Rectal smooth muscle tissue (tissue), 1 donor: ENCODE results near the gene SGMS1.
"Not testable (repeated sequence)": the region's sequence is repeated elsewhere in the genome, so short reads cannot be mapped to it uniquely, and the experiment has no call there.

Experiments
- H3K27ac ChIP-seq: one replicate; pipeline ENCODE4 v1.7.0; 2013; ENCODE audit warnings: low read depth, low read length, inconsistent platforms
- H3K27me3 ChIP-seq: one replicate; pipeline ENCODE4 v1.7.0; 2013; ENCODE audit warnings: low read length; ENCODE audit not compliant: control insufficient read depth, insufficient read depth
- H3K36me3 ChIP-seq: one replicate; pipeline ENCODE4 v1.7.0; 2013; ENCODE audit warnings: low read length; ENCODE audit not compliant: control insufficient read depth, insufficient read depth
- H3K4me1 ChIP-seq: one replicate; pipeline ENCODE4 v1.7.0; 2013; ENCODE audit warnings: low read length; ENCODE audit not compliant: control insufficient read depth, insufficient read depth
- H3K4me3 ChIP-seq: one replicate; pipeline ENCODE4 v1.7.0; 2013; ENCODE audit warnings: low read length
- H3K9ac ChIP-seq: one replicate; pipeline ENCODE4 v1.7.0; 2013; ENCODE audit warnings: low read length

Gene SGMS1

DNA sequence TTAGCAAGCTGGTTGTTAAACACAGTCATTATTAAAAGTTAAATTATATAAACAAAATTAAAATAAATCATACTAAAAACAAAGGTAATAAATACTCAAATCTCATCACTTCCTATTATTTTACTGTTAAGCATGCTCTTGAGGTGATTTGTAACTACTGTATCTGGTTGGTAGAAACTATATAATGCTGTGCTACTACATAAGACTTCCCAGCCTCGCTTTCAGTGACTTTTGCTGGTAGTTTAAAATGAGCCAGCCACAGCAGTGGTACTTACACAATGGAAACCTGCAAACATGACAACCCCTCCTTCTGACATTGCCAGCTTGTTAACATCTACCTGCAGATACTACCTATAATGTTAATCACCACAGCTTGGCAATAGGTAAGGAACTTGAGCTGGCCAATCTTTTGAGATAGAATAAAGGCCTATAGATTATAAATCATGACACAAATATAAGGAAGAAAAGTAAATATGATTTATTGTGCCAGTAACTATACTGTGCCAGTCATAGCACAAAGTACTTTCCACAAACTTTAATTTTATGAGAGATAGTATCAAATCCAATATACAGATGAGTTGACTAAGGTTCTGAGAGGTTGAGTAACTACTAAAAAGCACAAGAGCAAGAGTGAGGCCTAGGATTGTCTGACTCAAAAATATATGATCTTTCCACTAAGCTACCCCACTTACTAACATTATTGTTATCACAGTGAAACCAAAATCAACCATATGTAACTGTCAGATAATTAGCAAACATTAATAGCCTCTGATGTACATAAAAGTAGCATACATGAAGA, 191.3 kb downstream of the SGMS1 start:
- Histone ChIP-seq H3K27ac (no peak overlapping the region), H3K9ac (no peak overlapping the region), H3K4me3 (no peak overlapping the region), H3K36me3 (no peaks in the 10 kb centered on the region), H3K27me3 (no peaks in the 10 kb centered on the region), H3K4me1 (no peaks in the 10 kb centered on the region)

DNA sequence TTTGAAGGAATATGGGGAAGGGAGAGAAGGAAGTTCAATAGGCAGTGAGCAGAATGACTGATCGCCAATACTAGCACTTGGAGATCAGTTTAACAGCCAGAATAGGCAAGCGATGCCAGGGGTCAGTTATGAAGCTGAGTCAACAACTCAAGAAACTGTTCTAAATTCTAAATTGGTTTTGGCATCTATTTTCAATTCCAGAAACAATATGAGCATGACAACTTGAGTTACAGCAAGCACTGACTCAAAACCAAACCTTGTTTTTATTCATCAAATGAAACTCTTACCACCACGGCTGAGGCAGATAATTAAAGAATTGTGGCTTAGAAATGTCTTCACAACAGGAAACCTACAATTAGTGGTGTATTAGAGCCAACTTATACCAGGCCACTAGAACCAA, 192.0 kb downstream of the SGMS1 start:
- Histone ChIP-seq H3K4me3 (no peak overlapping the region), H3K9ac (no peak overlapping the region), H3K27ac (peak overlapping the region; percentile 35)

DNA sequence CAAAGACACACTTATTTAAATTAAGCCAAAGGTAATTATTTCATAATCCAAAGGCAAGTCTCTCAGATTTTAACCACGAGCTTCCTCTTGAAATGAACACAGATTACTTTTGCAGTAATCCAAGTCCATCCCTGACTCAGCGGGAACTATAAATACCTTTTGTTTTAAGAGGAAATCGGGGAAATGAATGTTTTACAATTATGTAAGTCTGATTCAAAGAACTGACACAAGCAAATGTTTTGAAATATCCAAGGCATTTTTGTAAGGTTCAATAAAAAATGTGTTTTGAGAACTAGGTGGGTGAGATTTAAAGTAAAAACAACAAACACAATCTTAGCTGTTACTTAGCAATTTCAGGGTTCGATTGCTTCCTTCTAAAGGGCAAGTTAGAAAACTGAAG, 192.6 kb downstream of the SGMS1 start:
- Histone ChIP-seq H3K27me3 (no peaks in the 10 kb centered on the region), H3K9ac (no peak overlapping the region), H3K4me1 (no peaks in the 10 kb centered on the region), H3K36me3 (no peaks in the 10 kb centered on the region), H3K27ac (no peak overlapping the region), H3K4me3 (no peak overlapping the region)

More for the DNA sequence above, 192.0 kb downstream of the SGMS1 start:
- Histone ChIP-seq H3K36me3 (no peaks in the 10 kb centered on the region), H3K4me1 (no peaks in the 10 kb centered on the region), H3K27me3 (no peaks in the 10 kb centered on the region)

DNA sequence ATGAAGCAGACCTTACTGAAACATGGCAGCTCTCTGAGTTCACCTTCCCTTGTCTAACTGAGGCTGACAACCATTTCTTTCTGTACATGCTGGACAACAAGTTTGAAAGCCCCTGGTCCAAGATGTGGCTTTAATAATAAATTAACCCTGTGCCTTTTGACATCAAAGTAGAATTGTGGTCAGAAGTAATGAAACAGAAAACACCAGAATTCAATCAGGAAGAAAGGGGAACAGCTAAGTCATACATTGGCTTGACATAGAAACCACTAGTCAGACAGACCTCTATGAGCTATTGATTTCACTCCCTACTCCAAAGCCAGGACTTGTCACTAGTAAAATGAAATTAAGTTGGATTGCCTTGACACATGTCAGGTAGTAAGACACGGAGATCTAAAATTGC, 197.3 kb downstream of the SGMS1 start:
- H3K4me1 ChIP-seq: no peaks in the 10 kb centered on the region
- no peak overlapping the region for H3K27ac ChIP-seq
- H3K4me3 ChIP-seq: no peak overlapping the region
- H3K9ac ChIP-seq: no peak overlapping the region
- no peaks in the 10 kb centered on the region for H3K27me3 ChIP-seq
- no peaks in the 10 kb centered on the region for H3K36me3 ChIP-seq

DNA sequence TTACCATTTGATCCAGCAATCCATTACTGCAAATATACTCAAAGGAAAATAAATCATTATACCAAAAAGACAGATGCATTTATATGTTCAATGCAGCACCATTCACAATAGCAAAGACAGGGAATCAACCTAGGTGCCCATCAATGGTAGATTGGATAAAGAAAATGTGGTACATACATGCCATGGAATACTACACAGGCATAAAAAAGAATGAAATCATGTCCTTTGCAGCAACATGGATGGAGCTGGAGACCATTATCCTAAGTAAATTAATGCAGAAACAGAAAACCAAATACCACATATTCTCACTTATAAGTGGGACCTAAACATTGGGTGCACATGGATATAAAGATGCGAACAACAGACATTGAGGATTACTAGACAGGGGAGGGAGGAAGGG, 198.5 kb downstream of the SGMS1 start:
- not testable (repeated sequence) for H3K36me3 ChIP-seq, H3K27ac ChIP-seq, H3K9ac ChIP-seq, H3K4me3 ChIP-seq, H3K27me3 ChIP-seq, H3K4me1 ChIP-seq

- no peak overlapping the region for H3K4me3 ChIP-seq
- H3K27ac ChIP-seq: no peak overlapping the region
- H3K4me1 ChIP-seq: peaks cover 3% of the 10 kb centered on the region
- no peaks in the 10 kb centered on the region for H3K36me3 ChIP-seq
- no peak overlapping the region for H3K9ac ChIP-seq
- no peaks in the 10 kb centered on the region for H3K27me3 ChIP-seq
Observed at GRCh38 chr10:50423448-50423847, 200.3 kb downstream of the SGMS1 start.

DNA sequence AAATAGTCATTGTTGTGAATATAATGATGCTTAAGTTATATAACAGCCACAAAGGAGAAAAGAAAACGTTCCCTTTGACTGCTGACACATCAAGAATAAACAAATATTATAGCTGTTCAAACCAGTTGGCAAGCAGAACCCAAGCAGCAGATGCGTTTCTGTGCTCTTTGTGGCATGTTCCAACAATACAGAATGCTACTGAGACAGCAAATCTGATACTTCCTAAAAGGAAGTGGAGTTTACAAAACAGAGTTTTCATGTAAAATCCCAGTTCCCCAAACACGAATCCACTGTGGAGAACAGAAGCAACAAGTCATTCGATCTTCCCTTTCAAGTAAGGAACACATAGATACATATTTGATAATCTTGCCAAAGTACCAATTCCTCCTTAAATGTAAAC, 201.5 kb downstream of the SGMS1 start:
- Histone ChIP-seq H3K27me3 (no peaks in the 10 kb centered on the region), H3K4me1 (peaks cover 7% of the 10 kb centered on the region), H3K4me3 (no peak overlapping the region), H3K27ac (no peak overlapping the region), H3K9ac (no peak overlapping the region), H3K36me3 (no peaks in the 10 kb centered on the region)

DNA sequence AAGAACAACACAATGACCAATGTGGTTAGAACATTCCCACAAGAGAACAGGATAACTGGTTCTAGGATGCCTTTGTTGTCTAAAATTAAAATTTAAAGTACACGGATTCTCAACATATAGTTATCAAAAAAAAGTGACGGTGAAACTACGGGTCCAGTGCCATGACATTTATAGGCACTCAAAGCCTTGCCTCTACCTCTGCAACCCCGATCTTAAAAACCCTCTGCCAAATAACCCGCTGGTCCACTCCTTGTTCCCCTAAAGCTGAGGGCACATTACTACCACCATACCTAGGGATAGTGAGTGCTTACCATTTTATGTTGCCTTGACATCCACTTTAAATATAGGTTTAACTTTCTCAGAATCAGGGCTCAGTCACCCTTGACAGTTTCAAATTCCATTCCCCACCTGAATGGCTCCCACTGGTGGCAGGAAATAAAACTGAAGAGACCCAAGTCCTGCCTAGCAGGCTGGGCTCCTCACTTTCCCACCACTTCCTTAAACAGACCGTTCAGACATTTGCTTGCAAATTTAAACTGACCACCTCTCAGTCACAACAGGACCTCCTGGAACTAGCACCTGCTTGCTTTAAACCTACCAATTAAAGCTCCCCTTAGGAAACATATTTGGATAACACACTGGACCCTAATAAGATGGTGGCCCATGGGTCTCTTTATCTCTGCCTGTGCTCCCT, 202.6 kb downstream of the SGMS1 start:
- Histone ChIP-seq H3K4me1 (peaks cover 7% of the 10 kb centered on the region), H3K27me3 (no peaks in the 10 kb centered on the region), H3K36me3 (no peaks in the 10 kb centered on the region), H3K27ac (no peak overlapping the region), H3K4me3 (no peak overlapping the region), H3K9ac (no peak overlapping the region)

DNA sequence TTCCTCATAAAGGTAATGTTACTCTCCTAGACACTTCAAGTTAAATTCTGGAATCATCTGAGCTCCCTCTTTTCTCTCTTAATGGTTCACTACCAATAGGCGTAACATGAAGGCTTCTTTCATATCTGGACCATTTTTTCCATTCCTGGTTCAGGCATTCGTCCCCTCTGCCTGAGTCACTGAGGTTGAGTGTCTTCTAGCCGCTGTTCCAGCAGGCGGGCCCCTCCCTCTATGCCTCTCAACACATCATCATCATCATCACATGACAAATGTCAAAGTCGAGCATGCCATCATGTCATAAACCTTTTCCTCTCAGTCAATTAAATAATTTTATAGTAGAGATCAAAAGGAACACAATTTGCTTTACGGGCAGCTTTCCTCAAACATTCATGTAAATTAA, 203.6 kb downstream of the SGMS1 start:
- H3K27ac ChIP-seq: no peak overlapping the region
- no peak overlapping the region for H3K4me3 ChIP-seq
- H3K27me3 ChIP-seq: no peaks in the 10 kb centered on the region
- H3K9ac ChIP-seq: no peak overlapping the region
- H3K36me3 ChIP-seq: no peaks in the 10 kb centered on the region
- H3K4me1 ChIP-seq: peaks cover 7% of the 10 kb centered on the region

- Histone ChIP-seq H3K4me1 (peaks cover 7% of the 10 kb centered on the region), H3K27ac (no peak overlapping the region), H3K36me3 (no peaks in the 10 kb centered on the region), H3K27me3 (no peaks in the 10 kb centered on the region), H3K9ac (no peak overlapping the region), H3K4me3 (no peak overlapping the region)
Observed at GRCh38 chr10:50419756-50420155, 204.0 kb downstream of the SGMS1 start.

DNA sequence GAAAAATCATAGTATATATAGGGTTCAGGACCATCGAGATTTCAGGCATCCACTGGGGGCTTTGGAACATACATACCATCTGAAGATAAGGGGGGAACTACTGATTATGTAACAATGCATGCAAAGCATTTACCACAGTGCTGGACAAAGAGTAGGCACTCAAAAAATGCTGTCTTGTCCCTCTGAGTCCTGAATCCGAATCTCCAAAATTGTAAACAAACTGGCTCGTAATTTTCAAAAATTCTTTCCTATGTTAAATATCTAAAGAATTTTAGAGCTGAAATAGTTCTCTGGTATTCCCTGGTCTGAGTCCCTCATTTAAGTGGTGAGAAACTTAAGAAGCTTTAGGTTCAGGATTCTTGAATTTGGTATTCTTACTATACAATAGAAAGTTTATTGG, 204.7 kb downstream of the SGMS1 start:
- H3K9ac ChIP-seq: no peak overlapping the region
- peaks cover 7% of the 10 kb centered on the region for H3K4me1 ChIP-seq
- no peaks in the 10 kb centered on the region for H3K27me3 ChIP-seq
- H3K27ac ChIP-seq: no peak overlapping the region
- no peak overlapping the region for H3K4me3 ChIP-seq
- no peaks in the 10 kb centered on the region for H3K36me3 ChIP-seq

GRCh38 chr10:50417886-50418830, 205.6 kb downstream of the SGMS1 start:
- Histone ChIP-seq H3K4me1 (peaks cover 7% of the 10 kb centered on the region), H3K36me3 (no peaks in the 10 kb centered on the region), H3K27ac (peak overlapping the region; percentile 69), H3K9ac (peak overlapping the region; percentile 38), H3K27me3 (no peaks in the 10 kb centered on the region), H3K4me3 (peak overlapping the region; percentile 71)
